ENCODE data around the gene C20orf141.

DNA sequence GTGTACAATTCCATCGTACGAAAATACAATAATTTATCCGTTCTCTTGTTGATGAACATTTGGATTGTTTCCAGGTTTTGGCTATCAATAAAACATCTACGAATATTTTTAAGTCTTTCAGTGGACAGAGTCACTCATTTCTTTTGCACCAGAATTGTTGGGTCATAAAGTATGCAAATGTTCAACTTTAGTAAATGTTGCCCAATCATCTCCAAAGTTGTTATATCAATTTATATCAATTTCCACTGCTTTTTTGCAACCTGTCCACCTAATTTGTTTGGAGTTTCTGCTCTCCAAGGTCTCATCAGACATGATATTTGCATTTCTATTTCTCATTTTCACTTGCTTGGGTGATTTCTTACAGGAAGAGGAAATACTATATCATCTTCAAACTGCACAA lies 11.9 kb downstream of the C20orf141 start:
- TF ChIP-seq, protein P1, sequence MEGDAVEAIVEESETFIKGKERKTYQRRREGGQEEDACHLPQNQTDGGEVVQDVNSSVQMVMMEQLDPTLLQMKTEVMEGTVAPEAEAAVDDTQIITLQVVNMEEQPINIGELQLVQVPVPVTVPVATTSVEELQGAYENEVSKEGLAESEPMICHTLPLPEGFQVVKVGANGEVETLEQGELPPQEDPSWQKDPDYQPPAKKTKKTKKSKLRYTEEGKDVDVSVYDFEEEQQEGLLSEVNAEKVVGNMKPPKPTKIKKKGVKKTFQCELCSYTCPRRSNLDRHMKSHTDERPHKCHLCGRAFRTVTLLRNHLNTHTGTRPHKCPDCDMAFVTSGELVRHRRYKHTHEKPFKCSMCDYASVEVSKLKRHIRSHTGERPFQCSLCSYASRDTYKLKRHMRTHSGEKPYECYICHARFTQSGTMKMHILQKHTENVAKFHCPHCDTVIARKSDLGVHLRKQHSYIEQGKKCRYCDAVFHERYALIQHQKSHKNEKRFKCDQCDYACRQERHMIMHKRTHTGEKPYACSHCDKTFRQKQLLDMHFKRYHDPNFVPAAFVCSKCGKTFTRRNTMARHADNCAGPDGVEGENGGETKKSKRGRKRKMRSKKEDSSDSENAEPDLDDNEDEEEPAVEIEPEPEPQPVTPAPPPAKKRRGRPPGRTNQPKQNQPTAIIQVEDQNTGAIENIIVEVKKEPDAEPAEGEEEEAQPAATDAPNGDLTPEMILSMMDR (conservative IDR thresholded peaks at IDR 0.05) = no peak
- TF ChIP-seq EZH2 (IDR thresholded peaks at IDR 0.05; ENCODE audit: low read depth) = no peak
